GM18858 (cell line): Measurements from ENCODE around the gene DR1.

ENCODE experiments used
- ATAC-seq: cut with Tn5 transposase; IDR thresholded peaks from one replicate; pipeline ENCODE4 v1.9.1; 2021; ENCODE audit not compliant: unreplicated experiment

The DR1 gene

GRCh38 chr1:93345633-93346420 is at the start of gene DR1:
DR1 (plus strand) TSS chr1:93345907; CDS start chr1:93346646, 739 bp downstream.
- ATAC-seq, result peak; percentile 41

DNA sequence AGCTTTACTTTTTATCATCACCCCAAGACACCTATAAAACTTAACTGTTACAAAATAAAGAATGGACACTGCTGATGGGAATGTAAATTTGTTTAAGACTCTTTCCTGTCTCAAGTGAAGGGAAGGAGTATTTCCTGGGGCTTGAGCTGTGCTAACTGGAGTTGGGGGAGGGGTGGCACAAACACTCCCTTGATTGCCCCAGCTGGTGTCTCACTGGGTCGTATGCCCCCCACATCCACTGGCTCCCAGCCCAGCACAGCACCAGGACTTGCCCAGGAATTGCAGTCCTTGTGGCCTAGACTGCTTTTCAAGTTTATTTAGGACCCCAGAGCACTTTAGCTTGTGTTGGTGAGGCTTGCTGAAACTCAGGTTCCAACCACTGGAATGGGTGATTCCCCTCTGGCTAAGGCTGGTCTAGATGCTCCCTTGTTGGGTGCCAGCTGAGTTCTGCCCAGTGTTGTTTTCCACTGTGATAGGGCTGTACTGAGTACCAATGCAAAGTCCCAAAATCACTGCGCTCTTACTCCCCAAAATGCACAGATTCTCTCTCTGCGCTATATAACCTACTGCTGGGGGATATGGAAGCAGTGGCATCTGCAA is 49.1 kb upstream of the DR1 start:
- no peak for ATAC-seq

- ATAC-seq, result no peak
Observed at GRCh38 chr1:93301131-93301530, 44.6 kb upstream of the DR1 start.

DNA sequence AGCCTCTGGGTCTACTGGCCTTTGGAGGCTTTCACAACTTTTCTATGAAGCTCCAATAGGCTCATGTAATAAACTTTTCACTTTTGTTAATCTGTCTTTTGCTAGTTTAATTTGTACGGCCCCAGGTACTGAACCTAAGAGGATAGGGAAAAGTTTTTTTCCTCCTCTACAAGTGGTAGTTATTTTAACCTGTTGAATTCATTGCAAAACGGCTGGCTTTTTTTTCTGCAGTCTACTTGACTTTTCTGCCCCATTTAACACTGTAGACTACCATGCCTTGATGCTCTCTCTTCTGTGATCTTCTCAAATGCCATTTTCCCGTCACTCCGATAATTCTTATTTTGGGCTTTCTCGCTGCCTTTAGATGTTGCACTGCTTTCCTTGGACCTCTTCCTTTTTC is 43.6 kb upstream of the DR1 start:
- no peak for ATAC-seq

GRCh38 chr1:93304716-93305138 is 41.0 kb upstream of the DR1 start:
- ATAC-seq, result peak; percentile 65

DNA sequence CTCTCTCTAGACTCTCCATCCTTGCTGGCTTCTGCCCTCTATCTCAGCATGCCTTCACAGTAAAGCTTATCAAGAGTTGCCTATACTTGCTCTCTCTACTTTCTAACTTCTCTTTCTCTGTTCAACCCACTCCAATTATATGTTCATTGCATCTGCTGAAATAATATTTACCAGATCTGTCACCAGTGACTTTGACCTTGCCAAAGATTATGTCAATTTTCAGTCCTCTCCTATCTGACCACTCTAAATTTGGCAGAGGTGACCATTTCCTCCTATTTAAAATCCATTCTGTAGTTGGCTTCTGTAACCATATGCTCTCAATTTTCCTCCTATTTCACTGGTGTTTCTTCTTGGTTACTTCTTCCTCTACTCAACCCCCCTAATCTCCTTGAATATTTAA is 38.8 kb upstream of the DR1 start:
- ATAC-seq, result no peak

GRCh38 chr1:93313026-93313425 is 32.7 kb upstream of the DR1 start:
- ATAC-seq, result no peak

DNA sequence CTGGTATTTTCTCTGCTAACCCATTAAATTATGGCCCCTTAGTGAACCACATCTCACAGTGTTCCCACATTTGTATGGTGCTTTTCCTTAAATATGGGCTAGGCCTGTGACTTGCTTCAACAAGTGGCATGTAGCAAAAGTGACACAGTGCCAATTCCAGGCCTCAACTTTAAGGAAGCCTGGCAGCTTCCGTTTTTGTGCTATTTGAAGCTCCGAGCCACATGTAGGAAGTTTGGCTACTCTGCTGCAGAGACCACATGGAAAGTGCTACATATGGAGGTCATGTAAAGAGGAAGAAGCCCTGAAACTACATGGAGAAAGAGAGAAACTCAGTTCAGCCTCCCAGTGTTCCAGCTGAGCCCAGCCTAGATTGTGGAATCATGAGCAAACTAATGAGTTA is 28.5 kb upstream of the DR1 start:
- ATAC-seq, result no peak

- no peak for ATAC-seq
Observed at GRCh38 chr1:93317943-93318342, 27.8 kb upstream of the DR1 start.

- ATAC-seq, result no peak
Observed at GRCh38 chr1:93321720-93322119, 24.0 kb upstream of the DR1 start.

GRCh38 chr1:93322349-93322748 is 23.4 kb upstream of the DR1 start:
- no peak for ATAC-seq

GRCh38 chr1:93323185-93323820 is 22.4 kb upstream of the DR1 start:
- ATAC-seq, result no peak

GRCh38 chr1:93324486-93325464 is 20.9 kb upstream of the DR1 start:
- no peak for ATAC-seq

DNA sequence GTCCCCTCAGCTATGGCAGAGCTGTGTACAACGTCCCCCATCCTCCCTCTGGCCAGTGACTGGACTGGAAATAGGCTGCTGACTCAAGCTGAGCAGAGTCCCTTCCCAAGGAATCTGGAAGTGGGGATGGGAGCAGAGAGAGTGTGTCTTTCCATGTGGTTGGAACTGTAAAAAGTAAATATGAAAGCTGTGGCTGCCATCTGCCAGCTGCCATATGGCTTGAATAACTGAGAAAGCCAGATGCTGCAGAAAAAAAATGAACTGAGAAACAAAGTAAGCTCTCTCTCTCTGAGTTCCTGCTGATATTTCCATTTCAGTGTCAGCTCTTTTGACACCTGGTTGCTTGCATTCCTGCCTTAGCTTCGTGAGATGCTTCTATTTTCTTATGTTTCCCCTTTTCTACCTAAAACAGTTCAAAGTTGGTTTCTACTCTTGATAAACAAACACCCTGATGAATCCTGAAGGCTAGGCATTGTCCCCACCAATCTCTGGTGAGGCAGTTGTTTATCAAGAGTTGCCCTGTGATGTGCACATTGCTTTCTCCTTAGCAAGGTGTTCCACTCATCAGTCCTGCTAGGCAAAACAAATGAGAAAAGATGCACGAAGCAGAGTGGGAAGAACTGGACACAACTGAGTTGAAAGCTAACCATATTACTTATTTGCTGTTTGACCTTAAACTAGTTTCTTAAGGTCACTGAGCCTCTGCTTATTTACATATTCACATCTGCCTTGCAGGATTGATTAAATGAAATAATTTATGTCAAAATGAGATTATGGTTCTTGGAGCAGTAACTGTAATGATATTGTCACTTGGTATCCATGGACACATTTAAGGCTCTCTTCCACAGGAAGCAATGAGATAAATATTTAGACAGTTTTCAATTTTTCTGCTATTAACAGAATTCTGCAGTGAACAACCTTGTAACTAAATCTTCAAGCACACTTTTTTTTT is 16.6 kb upstream of the DR1 start:
- ATAC-seq, result no peak

GRCh38 chr1:93330196-93330595 is 15.5 kb upstream of the DR1 start:
- no peak for ATAC-seq

DNA sequence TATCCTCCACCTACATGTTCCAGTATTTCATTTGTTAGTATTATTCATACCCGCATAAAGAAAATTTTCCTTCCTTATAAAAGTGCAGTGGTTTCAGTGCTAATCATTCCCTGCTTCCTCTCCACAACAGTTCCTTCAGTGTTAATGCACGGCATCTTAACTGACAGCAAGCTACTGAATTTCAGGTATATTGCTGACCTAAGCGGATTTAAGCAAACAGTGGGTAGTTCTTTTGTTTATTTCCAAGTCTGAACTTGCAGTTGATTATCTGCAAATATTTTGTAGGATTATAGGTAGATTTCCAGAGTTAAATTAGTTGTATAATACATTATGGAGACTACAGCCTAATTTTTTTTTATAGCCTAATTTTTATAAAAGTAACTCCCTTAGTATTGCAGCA is 15.1 kb upstream of the DR1 start:
- no peak for ATAC-seq

DNA sequence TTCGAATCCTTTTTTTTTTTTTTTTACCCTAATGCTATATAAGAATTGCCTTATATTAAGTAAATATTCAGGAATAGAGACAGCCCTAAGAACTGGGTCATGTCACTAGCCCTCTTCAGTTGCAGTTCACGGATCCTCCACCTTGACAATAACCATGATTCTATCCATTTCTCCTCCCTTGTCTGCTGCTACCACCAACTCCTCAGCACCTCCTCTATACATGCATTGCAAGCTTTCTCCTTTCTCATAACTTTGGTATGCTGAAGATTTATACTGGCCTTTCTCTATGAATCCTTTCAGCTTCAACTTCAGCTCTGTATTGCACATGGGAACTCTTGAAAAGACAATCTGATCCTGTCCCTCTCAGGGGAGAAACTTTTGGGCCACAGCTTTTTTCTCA is 14.3 kb upstream of the DR1 start:
- no peak for ATAC-seq

DNA sequence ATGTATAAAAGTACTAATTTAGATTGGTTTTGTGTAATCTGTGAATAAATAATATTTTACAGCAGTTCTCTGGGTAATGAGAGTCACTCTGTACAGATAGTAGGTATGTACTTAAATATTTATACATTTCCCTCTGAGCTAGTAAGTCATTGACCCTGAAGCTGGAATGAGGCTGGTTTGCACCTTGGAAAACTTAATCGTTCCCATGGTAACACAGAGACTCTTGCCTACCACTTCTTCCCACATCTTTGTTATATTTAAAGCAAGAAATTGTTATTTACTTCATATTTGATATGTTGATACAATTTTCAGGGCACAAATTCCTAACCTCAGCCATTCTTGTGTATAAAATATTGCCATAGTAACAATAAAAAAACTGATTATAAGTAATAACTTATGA is 13.3 kb upstream of the DR1 start:
- no peak for ATAC-seq

- ATAC-seq, result no peak
Observed at GRCh38 chr1:93338387-93339146, 7.1 kb upstream of the DR1 start.
